HG03066 (cell line): ENCODE results near the gene MLLT3.
A peak's percentile ranks its signal among the peaks of the same experiment; 100 is the strongest.

Experiments used
- ATAC-seq: cut with Tn5 transposase; IDR thresholded peaks from one replicate; pipeline ENCODE4 v1.9.1; 2021; ENCODE audit warnings: low read depth; ENCODE audit not compliant: unreplicated experiment

Gene MLLT3

GRCh38 chr9:20561531-20561930, 60.8 kb downstream of the MLLT3 start:
- ATAC-seq: no peak

- ATAC-seq: no peak
Observed at GRCh38 chr9:20559231-20559890, 62.9 kb downstream of the MLLT3 start.

- ATAC-seq: no peak
Observed at GRCh38 chr9:20558566-20559016, 63.7 kb downstream of the MLLT3 start.

- ATAC-seq: no peak
Observed at GRCh38 chr9:20557890-20558565, 64.3 kb downstream of the MLLT3 start.

- no peak for ATAC-seq
Observed at GRCh38 chr9:20557285-20557684, 65.0 kb downstream of the MLLT3 start.

- ATAC-seq: peak; percentile 32
Observed at GRCh38 chr9:20553558-20554149, 68.6 kb downstream of the MLLT3 start.

GRCh38 chr9:20552874-20553557, 69.3 kb downstream of the MLLT3 start:
- peak; percentile 46 for ATAC-seq

GRCh38 chr9:20551835-20552234, 70.5 kb downstream of the MLLT3 start:
- ATAC-seq: peak; percentile 48

- ATAC-seq: no peak
Observed at GRCh38 chr9:20551236-20551635, 71.1 kb downstream of the MLLT3 start.

- ATAC-seq: no peak
Observed at GRCh38 chr9:20550326-20550725, 72.0 kb downstream of the MLLT3 start.

GRCh38 chr9:20549053-20549452, 73.2 kb downstream of the MLLT3 start:
- no peak for ATAC-seq

GRCh38 chr9:20545023-20545622, 77.2 kb downstream of the MLLT3 start:
- ATAC-seq: no peak

- no peak for ATAC-seq
Observed at GRCh38 chr9:20540169-20540863, 82.0 kb downstream of the MLLT3 start.

- no peak for ATAC-seq
Observed at GRCh38 chr9:20538956-20539355, 83.3 kb downstream of the MLLT3 start.

- ATAC-seq: no peak
Observed at GRCh38 chr9:20538092-20538491, 84.2 kb downstream of the MLLT3 start.

GRCh38 chr9:20537294-20537693, 85.0 kb downstream of the MLLT3 start:
- no peak for ATAC-seq

- ATAC-seq: no peak
Observed at GRCh38 chr9:20532584-20532983, 89.7 kb downstream of the MLLT3 start.

GRCh38 chr9:20529837-20530236, 92.5 kb downstream of the MLLT3 start:
- no peak for ATAC-seq

- no peak for ATAC-seq
Observed at GRCh38 chr9:20528253-20528652, 94.0 kb downstream of the MLLT3 start.
